Cardiac muscle cell (in vitro differentiated cells and primary cell): ENCODE data around the gene PDZD7. TPM values are rescaled to one million over a fixed set of nuclear protein-coding genes. Genes with fewer than 3 reads are reported as not detected.

Experiments
- DNase-seq, 2 donors: peaks; one replicate each; pipeline versions ENCODE4 v3.0.0 to v3.0.0-alpha.2; 2010 to 2017; ENCODE audit warnings: low read depth in 1 of 2, low spot score in 1 of 2
- H3K27ac ChIP-seq: fragments of 200-600 bp; sonication (generic); 2 replicates; pipeline ENCODE4 v1.5.1; 2016
- H3K27me3 ChIP-seq: fragments of 200-600 bp; sonication (generic); 2 replicates; pipeline ENCODE4 v1.6.0; 2016; ENCODE audit warnings: control low read depth
- H3K36me3 ChIP-seq: fragments of 200-600 bp; sonication (generic); 2 replicates; pipeline ENCODE4 v1.5.1; 2016; ENCODE audit warnings: control low read depth
- H3K4me1 ChIP-seq: fragments of 200-600 bp; sonication (generic); 2 replicates; pipeline ENCODE4 v1.8.1; 2017; ENCODE audit warnings: low read depth, mild to moderate bottlenecking, mixed run types
- H3K4me3 ChIP-seq: fragments of 200-600 bp; sonication (generic); 2 replicates; pipeline ENCODE4 v1.5.1; 2016; ENCODE audit warnings: mild to moderate bottlenecking
- H3K9me3 ChIP-seq: fragments of 200-600 bp; sonication (generic); 2 replicates; pipeline ENCODE4 v1.5.1; 2017; ENCODE audit warnings: low read depth, mild to moderate bottlenecking, control low read depth
- polyA plus RNA-seq: library from polyadenylated mRNA; unstranded; fragments of >200 nt; fragmentation: Nextera tagmentation; extraction: Ambion mirVana; gene quantifications from 2 replicates; pipeline ENCODE4 v1.2.1, GENCODE V29; 2016
- total RNA-seq: library from RNA; depleted of rRNA; stranded (reverse); fragments of >200 nt; gene quantifications from 2 replicates; pipeline ENCODE4 v1.2.3, GENCODE V29; 2016
- TF ChIP-seq, protein P1 (sequence below): IDR thresholded peaks from 2 replicates; pipeline ENCODE4 v1.5.1; 2012; ENCODE audit warnings: low read depth, mild to moderate bottlenecking, low read length

The PDZD7 gene
- total and polyA plus RNA-seq, 2 experiments from 2014 or later, result 4.5 to 7.7 TPM

DNA sequence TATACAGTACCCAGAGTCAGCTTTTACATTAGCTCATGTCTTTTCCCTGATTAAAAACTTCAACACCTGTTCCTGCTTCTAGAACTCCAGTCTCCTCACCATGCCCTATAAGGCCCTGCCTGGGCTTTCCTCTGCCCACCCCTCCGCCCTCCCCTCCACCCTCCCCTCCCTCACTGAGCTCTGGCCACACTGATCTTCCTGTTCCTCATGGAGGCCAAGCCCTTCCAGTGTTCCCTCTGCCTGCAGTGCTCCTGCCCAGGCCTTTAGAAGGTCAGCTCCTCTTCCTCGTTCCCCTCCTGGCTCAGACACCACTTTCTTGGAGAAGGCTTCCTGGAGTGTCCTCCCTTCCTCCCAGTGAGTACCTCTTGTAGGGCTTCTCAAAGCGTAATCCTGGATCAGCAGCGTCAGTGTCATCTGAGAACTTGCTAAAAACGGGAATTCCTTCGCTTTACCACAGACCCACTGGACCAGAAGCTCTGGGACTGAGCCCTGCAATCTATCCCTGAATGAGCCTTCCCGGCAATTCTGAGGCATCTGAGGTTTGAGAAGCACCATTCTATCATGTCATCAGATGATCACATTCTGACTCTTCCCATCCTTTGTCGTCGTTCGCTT is 3.7 kb downstream of the PDZD7 start:
- Histone ChIP-seq H3K4me1 (peaks cover 23% of the 10 kb centered on the region), H3K27me3 (no peaks in the 10 kb centered on the region), H3K36me3 (no peaks in the 10 kb centered on the region), H3K27ac (peak overlapping the region; percentile 78), H3K9me3 (no peaks in the 10 kb centered on the region), H3K4me3 (no peak overlapping the region)
- TF ChIP-seq, protein P1, sequence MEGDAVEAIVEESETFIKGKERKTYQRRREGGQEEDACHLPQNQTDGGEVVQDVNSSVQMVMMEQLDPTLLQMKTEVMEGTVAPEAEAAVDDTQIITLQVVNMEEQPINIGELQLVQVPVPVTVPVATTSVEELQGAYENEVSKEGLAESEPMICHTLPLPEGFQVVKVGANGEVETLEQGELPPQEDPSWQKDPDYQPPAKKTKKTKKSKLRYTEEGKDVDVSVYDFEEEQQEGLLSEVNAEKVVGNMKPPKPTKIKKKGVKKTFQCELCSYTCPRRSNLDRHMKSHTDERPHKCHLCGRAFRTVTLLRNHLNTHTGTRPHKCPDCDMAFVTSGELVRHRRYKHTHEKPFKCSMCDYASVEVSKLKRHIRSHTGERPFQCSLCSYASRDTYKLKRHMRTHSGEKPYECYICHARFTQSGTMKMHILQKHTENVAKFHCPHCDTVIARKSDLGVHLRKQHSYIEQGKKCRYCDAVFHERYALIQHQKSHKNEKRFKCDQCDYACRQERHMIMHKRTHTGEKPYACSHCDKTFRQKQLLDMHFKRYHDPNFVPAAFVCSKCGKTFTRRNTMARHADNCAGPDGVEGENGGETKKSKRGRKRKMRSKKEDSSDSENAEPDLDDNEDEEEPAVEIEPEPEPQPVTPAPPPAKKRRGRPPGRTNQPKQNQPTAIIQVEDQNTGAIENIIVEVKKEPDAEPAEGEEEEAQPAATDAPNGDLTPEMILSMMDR, result no peak
- DNase-seq, result no peak

DNA sequence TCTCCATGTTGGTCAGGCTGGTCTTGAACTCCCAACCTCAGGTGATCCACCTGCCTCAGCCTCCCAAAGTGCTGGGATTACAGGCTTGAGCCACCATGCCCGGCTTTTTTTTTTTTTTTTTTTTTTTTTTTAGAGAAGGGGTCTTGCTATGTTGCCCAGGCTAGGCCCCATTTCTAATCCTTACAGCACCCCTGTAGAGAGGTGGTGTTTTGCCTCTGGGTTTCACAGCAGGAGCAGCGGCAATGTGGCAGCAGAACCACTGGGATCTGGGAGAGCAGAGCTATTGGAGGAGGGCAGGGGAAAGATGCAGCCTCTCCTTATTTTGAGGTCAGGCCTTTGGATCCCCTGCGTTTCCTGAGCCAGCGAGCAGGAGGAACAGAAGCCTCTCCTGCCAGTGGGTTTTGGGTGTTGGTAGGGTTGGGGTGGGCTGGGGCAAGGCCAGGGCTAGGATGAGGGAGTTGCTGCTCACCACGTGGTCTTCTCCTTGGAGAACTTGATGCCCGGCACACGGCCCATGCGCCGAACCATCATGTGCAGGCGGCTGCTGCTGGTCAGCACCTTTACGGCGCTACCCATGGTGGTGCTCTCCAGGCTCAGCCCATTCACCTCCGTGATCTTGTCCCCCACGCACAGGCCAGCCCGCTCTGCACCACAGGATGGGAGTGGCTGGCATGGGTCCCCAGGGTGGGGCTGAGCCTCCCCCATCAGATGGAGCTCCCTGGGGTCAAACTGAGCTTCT is 7.8 kb downstream of the PDZD7 start:
- TF ChIP-seq, protein P1, result no peak
- Histone ChIP-seq H3K4me1 (peaks cover 13% of the 10 kb centered on the region), H3K27me3 (peaks cover 8% of the 10 kb centered on the region), H3K27ac (no peak overlapping the region), H3K36me3 (no peaks in the 10 kb centered on the region), H3K4me3 (no peak overlapping the region), H3K9me3 (no peaks in the 10 kb centered on the region)
- DNase-seq, result no peak

DNA sequence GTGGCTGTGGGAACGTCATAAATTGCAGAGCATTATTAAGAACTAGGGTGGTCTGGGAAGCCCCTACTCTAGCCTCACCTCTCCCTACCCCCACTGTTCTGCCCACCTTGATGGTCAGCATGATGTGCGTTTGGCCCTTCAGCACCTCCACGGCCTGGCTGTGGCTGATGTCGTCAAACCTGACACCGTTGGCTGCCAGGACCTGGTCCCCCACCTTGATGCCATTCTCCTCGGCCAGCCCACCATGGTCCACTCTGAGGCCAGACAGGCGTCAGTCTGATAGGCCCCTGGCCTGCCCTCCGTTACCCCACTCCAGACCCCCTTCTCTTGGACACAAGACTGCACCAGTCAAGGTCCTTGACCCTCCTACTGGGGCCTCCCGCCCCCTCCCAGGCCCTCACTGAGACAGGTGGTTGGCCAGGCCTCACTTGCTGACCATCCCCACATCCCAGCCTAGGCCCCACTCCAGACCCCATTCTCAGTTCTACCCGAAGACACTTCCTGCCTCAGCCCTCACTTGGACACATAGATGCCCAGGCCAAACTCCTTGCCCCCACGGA is 9.2 kb downstream of the PDZD7 start:
- Histone ChIP-seq H3K4me1 (peaks cover 9% of the 10 kb centered on the region), H3K27ac (no peak overlapping the region), H3K9me3 (no peaks in the 10 kb centered on the region), H3K4me3 (no peak overlapping the region), H3K36me3 (no peaks in the 10 kb centered on the region), H3K27me3 (peaks cover 20% of the 10 kb centered on the region)
- no peak for DNase-seq
- TF ChIP-seq, protein P1, result no peak

DNA sequence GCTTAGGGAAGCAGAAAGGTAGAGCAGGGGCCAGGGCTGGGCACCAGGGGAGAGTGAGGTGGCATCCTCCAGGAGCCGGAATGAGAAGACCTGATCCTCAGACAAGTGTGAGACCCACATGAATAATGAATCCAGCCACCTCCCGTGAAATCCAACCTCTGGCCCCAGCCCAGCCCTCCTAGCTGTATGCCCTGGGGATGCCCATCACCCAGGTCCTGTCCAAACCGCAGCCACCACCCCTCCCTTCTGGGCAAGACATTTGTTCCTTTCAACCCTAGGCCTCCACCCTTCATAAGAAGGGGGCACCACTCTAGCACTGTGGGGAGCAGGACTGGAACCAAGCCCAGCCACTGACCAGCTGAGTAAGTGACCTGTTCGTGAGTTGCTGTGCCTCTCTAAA is 9.7 kb downstream of the PDZD7 start:
- Histone ChIP-seq H3K4me1 (peaks cover 3% of the 10 kb centered on the region), H3K27me3 (peaks cover 20% of the 10 kb centered on the region), H3K4me3 (no peak overlapping the region), H3K27ac (no peak overlapping the region), H3K9me3 (no peaks in the 10 kb centered on the region), H3K36me3 (no peaks in the 10 kb centered on the region)
- DNase-seq, result no peak
- TF ChIP-seq, protein P1, result no peak

DNA sequence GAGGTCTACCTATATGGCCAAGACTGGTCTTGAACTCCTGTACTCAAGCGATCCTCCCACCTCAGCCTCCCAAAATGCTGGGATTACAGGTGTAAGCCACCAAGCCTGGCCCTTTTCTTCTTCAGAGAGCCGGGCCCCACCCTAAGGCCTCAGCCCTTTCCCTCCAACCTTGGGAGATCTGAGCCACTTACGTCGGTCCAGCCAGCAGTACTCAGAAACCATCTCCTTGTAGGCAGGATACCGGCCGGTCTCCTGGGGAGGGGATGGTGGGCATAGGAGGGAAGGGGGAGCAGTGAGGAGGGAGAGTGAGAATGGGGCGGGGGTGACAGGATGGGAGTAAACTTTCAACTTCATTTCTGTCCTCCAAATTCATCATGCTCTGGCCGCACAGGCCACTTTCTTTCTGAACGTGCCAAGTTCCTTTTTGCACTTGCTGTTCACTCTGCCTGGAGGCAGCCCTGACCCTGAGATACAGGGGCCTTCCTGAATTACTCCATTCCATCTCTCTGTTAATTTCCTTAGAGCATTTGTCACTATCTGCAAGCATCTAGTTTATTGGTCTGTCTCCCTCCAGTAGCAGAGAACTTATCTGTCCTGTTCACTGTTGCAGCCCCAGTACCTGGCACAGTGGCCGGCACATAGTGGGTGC is 10.4 kb downstream of the PDZD7 start:
- H3K4me1 ChIP-seq, result peaks cover 3% of the 10 kb centered on the region
- TF ChIP-seq, protein P1, result no peak
- no peaks in the 10 kb centered on the region for H3K9me3 ChIP-seq
- H3K36me3 ChIP-seq, result no peaks in the 10 kb centered on the region
- H3K27me3 ChIP-seq, result peaks cover 20% of the 10 kb centered on the region
- H3K4me3 ChIP-seq, result no peak overlapping the region
- no peak overlapping the region for H3K27ac ChIP-seq
- DNase-seq, result no peak
